ENCODE measurements around the gene TRIAP1. TPM values are rescaled to one million over a fixed set of nuclear protein-coding genes. Genes with fewer than 3 reads are reported as not detected.
"Not testable (repeated sequence)": the region's sequence is repeated elsewhere in the genome, so short reads cannot be mapped to it uniquely, and the experiment has no call there.

Gene TRIAP1
- total RNA-seq, 1 donor from 2014 or later = 26.3 TPM

DNA sequence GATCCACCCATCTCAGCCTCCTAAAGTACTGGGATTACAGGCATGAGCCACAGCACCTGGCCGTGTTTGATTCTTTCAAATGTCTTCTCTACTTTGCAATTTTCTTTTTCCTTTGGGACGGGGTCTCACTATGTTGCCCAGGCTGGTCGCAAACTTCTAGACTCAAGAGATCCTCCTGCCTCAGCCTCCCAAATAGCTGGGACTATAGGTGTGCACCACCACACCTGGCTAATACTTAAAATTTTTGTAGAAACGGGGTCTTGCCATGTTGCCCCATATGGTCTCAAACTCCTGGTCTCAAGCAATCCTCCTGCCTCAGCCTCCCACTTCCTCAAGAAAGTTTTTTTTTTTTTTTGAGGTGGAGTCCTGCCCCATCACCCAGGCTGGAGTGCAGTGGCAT is 1.8 kb upstream of the TRIAP1 start:
- H3K9me3 Mint-ChIP-seq (ENCODE audit: low read depth) = no peaks in the 10 kb centered on the region
- H3K36me3 Mint-ChIP-seq (ENCODE audit: low read depth) = peaks cover 5% of the 10 kb centered on the region
- TF ChIP-seq, protein P1, sequence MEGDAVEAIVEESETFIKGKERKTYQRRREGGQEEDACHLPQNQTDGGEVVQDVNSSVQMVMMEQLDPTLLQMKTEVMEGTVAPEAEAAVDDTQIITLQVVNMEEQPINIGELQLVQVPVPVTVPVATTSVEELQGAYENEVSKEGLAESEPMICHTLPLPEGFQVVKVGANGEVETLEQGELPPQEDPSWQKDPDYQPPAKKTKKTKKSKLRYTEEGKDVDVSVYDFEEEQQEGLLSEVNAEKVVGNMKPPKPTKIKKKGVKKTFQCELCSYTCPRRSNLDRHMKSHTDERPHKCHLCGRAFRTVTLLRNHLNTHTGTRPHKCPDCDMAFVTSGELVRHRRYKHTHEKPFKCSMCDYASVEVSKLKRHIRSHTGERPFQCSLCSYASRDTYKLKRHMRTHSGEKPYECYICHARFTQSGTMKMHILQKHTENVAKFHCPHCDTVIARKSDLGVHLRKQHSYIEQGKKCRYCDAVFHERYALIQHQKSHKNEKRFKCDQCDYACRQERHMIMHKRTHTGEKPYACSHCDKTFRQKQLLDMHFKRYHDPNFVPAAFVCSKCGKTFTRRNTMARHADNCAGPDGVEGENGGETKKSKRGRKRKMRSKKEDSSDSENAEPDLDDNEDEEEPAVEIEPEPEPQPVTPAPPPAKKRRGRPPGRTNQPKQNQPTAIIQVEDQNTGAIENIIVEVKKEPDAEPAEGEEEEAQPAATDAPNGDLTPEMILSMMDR (IDR thresholded peaks at IDR 0.05) = no peak
- peaks cover 39% of the 10 kb centered on the region for H3K4me1 Mint-ChIP-seq (ENCODE audit: low read depth)
- no peaks in the 10 kb centered on the region for H3K27me3 Mint-ChIP-seq (ENCODE audit: low read depth)
- DNase-seq (ENCODE audit: low spot score) = no peak
- peak overlapping the region; percentile 59 for H3K27ac Mint-ChIP-seq (ENCODE audit: unreplicated experiment)
- no peak overlapping the region for H3K4me3 Mint-ChIP-seq (ENCODE audit: unreplicated experiment)

DNA sequence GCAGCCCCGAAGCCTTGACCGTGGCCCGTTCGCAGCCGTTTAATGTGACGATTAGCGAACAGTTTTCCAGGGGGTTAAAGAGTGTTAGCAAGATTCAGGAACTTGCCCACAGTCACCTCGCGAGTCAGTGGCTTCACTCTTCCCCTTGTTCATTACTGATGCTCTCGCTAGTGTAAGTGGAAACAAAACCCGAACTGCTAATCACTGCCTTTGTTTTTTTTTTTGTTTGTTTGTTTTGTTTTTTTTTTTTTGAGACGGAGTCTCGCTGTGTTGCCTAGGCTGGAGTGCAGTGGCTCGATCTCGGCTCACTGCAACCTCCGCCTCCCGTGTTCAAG is 627 bp upstream of the TRIAP1 start:
- Mint-ChIP-seq H3K4me3 (ENCODE audit: unreplicated experiment) (peak overlapping the region; percentile 89), H3K4me1 (ENCODE audit: low read depth) (peaks cover 39% of the 10 kb centered on the region), H3K27ac (ENCODE audit: unreplicated experiment) (peak overlapping the region; percentile 98)
- not testable (repeated sequence) for H3K36me3 Mint-ChIP-seq (ENCODE audit: low read depth); H3K27me3 Mint-ChIP-seq (ENCODE audit: low read depth); DNase-seq (ENCODE audit: low spot score); H3K9me3 Mint-ChIP-seq (ENCODE audit: low read depth)

DNA sequence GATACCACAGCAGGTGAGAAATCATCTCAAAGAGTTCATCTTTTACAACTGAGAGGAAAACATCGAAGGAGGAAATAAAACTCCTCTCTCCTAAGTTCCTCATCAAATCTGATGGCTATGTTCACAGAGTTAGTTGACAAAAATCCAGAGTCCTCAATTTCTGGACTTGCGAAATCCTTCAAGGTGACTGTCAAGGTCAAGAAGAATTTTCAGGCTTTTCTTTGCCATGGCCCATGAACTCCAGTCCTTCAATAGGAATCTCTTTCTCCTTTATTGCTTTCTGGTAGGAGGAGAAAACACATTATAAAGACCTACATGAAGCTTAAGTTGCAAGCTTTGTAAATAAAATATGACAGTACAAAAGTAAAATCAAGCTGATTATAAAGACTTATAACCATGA is 1.5 kb downstream of the TRIAP1 start:
- Mint-ChIP-seq H3K36me3 (ENCODE audit: low read depth) (peaks cover 8% of the 10 kb centered on the region), H3K27me3 (ENCODE audit: low read depth) (no peaks in the 10 kb centered on the region)

DNA sequence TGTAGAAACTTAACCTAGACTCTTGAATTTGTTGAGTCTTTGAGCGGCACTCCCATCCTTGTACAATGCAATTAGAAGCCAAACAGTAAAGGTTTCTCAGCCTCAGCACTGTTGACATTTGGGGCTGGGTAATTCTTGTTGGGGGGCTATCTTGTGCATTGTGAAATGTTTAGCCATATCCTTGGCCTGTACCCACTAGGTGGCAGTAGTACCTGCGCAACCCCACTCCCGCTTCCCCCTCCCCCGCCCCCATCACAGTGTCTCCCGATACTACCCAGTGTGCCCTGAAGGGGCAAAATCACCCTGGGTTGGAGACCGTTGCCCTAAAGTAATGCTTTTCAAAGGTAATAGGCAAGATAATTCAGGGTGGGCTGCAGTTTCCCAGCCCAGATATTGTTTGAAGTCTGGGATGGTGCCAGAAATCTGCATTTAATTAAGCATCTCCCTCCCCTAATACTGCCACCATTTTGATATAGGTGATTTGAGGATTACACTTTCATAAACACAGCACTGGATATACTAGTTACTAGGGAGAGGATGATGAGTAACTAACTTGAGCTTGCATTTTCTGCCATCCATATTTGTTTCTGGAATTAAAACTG is 6.4 kb downstream of the TRIAP1 start:
- DNase-seq (ENCODE audit: low spot score) = peak; percentile 22
- H3K4me1 Mint-ChIP-seq (ENCODE audit: low read depth) = peaks cover 34% of the 10 kb centered on the region
- no peak overlapping the region for H3K27ac Mint-ChIP-seq (ENCODE audit: unreplicated experiment)
- H3K9me3 Mint-ChIP-seq (ENCODE audit: low read depth) = no peaks in the 10 kb centered on the region
- H3K4me3 Mint-ChIP-seq (ENCODE audit: unreplicated experiment) = no peak overlapping the region
- no peaks in the 10 kb centered on the region for H3K27me3 Mint-ChIP-seq (ENCODE audit: low read depth)
- H3K36me3 Mint-ChIP-seq (ENCODE audit: low read depth) = peaks cover 5% of the 10 kb centered on the region
- TF ChIP-seq, protein P1 (IDR thresholded peaks at IDR 0.05) = peak; percentile 85

More for the DNA sequence above, 1.5 kb downstream of the TRIAP1 start:
- TF ChIP-seq, protein P1 (IDR thresholded peaks at IDR 0.05) = no peak
- no peak for DNase-seq (ENCODE audit: low spot score)
- peaks cover 41% of the 10 kb centered on the region for H3K4me1 Mint-ChIP-seq (ENCODE audit: low read depth)
- no peaks in the 10 kb centered on the region for H3K9me3 Mint-ChIP-seq (ENCODE audit: low read depth)
- peak overlapping the region; percentile 89 for H3K4me3 Mint-ChIP-seq (ENCODE audit: unreplicated experiment)
- H3K27ac Mint-ChIP-seq (ENCODE audit: unreplicated experiment) = peak overlapping the region; percentile 98

DNA sequence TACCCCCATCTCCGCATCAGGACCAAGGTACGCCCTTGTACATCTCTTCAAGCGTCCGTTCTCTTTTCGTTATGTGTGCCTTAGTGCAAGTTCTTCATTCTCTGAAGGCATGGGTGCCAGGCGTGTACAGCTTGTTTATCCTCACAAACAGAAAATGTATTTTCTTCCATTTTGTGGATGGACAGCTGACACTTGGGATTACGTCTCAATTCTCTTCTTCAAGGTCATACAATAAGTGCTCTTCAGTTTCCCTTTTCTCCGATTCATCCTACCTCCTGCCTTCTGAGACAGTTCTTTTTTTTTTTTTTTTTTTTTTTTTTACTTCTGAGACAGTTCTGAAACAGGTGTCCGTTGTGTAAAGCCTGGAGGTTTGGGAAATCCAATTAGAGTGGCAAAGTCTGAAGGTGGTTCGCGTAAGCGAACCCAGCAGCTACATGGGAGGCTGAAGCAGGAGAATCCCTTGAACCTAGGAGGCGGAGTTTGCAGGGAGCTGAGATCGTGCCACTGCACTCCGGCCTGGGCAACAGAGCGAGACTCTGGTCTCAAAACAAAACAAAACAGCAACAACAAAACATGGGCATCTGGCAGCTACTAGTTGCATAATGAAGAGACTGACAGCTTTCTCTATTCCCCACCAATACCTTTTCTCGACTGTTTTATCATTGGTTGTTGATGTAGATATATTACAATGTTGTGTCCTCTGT is 7.5 kb downstream of the TRIAP1 start:
- no peaks in the 10 kb centered on the region for H3K27me3 Mint-ChIP-seq (ENCODE audit: low read depth)
- peak overlapping the region; percentile 90 for H3K4me3 Mint-ChIP-seq (ENCODE audit: unreplicated experiment)
- peak overlapping the region; percentile 76 for H3K27ac Mint-ChIP-seq (ENCODE audit: unreplicated experiment)
- peak; percentile 17 for DNase-seq (ENCODE audit: low spot score)
- H3K9me3 Mint-ChIP-seq (ENCODE audit: low read depth) = no peaks in the 10 kb centered on the region
- TF ChIP-seq, protein P1 (IDR thresholded peaks at IDR 0.05) = no peak
- peaks cover 5% of the 10 kb centered on the region for H3K36me3 Mint-ChIP-seq (ENCODE audit: low read depth)
- H3K4me1 Mint-ChIP-seq (ENCODE audit: low read depth) = peaks cover 25% of the 10 kb centered on the region
